ENCODE data around the gene FGFBP1. TPM values are rescaled to one million over a fixed set of nuclear protein-coding genes. Genes with fewer than 3 reads are reported as not detected.
A peak's percentile ranks its signal among the peaks of the same experiment; 100 is the strongest.
"Not testable (repeated sequence)": the region's sequence is repeated elsewhere in the genome, so short reads cannot be mapped to it uniquely, and the experiment has no call there.

FGFBP1 gene
- polyA plus RNA-seq, 2 donors, result 178 to 533 TPM

DNA sequence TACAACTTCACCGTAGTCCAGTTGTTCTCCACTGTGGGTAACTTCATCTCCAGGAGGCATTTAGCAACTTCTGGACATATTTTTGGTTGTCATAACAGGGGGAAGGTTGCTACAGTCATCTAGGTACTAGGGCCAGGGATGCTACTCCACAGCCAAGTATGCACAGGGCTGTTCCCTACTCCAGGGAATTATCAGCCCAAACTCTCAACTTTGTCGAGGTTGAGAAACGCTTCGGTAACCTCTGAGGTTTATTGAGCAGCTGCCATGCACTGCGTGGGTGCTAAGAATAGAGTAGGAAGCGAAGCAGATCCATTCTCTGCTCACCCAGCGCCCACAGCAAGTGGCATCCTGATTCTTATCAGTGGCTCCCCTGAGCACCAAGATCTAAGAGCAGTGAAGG lies 8.2 kb downstream of the FGFBP1 start:
- 42 to 52% methylated on average over 7 of the region's 7 CpGs for WGBS, 2 donors
- H3K9me3 ChIP-seq (ENCODE audit: control insufficient read depth in 2 of 2, insufficient read depth in 1 of 2, low read depth in 1 of 2, low read length in 1 of 2), result peaks cover 0 to 2% of the 10 kb centered on the region in 2 donors

DNA sequence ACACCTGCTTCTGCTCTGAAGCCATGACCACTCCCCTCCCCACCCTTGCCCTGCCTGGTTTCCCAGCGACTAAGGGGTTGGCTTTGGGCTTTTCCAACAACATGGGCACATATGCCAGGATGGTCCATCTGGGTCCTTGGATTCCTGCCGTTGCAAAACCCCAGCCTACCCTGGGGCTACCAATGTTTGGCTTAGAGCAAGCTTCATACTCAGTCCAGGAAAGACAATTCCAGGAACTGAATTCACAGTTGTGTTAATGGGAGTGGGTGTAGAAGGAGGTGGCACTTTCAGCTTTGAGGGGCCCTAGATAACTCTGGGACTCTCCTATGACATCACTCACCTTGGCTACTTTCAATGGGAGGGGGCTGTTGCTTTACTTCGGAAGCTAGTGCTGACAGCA lies 9.0 kb downstream of the FGFBP1 start:
- Histone ChIP-seq H3K9me3 (ENCODE audit: control insufficient read depth in 2 of 2, insufficient read depth in 1 of 2, low read depth in 1 of 2, low read length in 1 of 2) (peaks cover 0 to 2% of the 10 kb centered on the region in 2 donors), H3K4me3 (ENCODE audit: low read depth in 1 of 2, low read length in 2 of 2) (no peak overlapping the region), H3K27me3 (ENCODE audit: control insufficient read depth in 1 of 2, insufficient read depth in 2 of 2, low read length in 2 of 2) (no peaks in the 10 kb centered on the region), H3K27ac (ENCODE audit: low read depth in 2 of 2, low read length in 1 of 2) (no peak overlapping the region), H3K4me1 (ENCODE audit: control insufficient read depth in 2 of 2, insufficient read depth in 2 of 2, low read length in 1 of 2) (no peaks in the 10 kb centered on the region), H3K36me3 (ENCODE audit: control insufficient read depth in 2 of 2, insufficient read depth in 2 of 2, low read length in 1 of 2) (no peaks in the 10 kb centered on the region)
- 33 to 41% methylated on average over 3 of the region's 3 CpGs for WGBS, 2 donors

More for the DNA sequence above, 8.2 kb downstream of the FGFBP1 start:
- H3K27me3 ChIP-seq (ENCODE audit: control insufficient read depth in 1 of 2, insufficient read depth in 2 of 2, low read length in 2 of 2), result no peaks in the 10 kb centered on the region
- H3K4me1 ChIP-seq (ENCODE audit: control insufficient read depth in 2 of 2, insufficient read depth in 2 of 2, low read length in 1 of 2), result no peaks in the 10 kb centered on the region
- H3K27ac ChIP-seq (ENCODE audit: low read depth in 2 of 2, low read length in 1 of 2), result no peak overlapping the region
- no peak overlapping the region for H3K4me3 ChIP-seq (ENCODE audit: low read depth in 1 of 2, low read length in 2 of 2)
- no peaks in the 10 kb centered on the region for H3K36me3 ChIP-seq (ENCODE audit: control insufficient read depth in 2 of 2, insufficient read depth in 2 of 2, low read length in 1 of 2)

DNA sequence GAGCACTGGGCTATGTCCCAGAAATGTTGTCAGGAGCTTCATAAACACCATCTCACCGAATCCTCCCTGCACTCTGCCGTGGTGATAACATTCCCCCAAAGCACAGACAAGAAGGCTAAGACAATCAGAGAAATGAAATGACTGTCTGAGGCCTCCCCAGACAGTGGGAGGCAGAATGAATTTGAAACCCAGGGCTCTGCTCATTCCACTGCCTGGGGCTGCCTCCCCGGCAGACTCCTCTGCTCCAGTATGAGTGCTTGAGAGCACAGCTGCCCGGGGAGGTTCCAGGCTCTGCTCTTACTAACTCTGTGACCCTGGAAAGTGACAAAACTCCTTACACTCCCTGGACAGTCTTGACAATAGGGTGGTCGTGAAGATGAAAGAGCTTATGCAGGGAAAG lies 9.7 kb downstream of the FGFBP1 start:
- Histone ChIP-seq H3K27me3 (ENCODE audit: control insufficient read depth in 1 of 2, insufficient read depth in 2 of 2, low read length in 2 of 2) (no peaks in the 10 kb centered on the region), H3K4me1 (ENCODE audit: control insufficient read depth in 2 of 2, insufficient read depth in 2 of 2, low read length in 1 of 2) (no peaks in the 10 kb centered on the region), H3K27ac (ENCODE audit: low read depth in 2 of 2, low read length in 1 of 2) (no peak overlapping the region), H3K4me3 (ENCODE audit: low read depth in 1 of 2, low read length in 2 of 2) (no peak overlapping the region), H3K36me3 (ENCODE audit: control insufficient read depth in 2 of 2, insufficient read depth in 2 of 2, low read length in 1 of 2) (no peaks in the 10 kb centered on the region), H3K9me3 (ENCODE audit: control insufficient read depth in 2 of 2, insufficient read depth in 1 of 2, low read depth in 1 of 2, low read length in 1 of 2) (no peaks in the 10 kb centered on the region)
- WGBS, 2 donors, result 76 to 79% methylated on average over 5 of the region's 5 CpGs

DNA sequence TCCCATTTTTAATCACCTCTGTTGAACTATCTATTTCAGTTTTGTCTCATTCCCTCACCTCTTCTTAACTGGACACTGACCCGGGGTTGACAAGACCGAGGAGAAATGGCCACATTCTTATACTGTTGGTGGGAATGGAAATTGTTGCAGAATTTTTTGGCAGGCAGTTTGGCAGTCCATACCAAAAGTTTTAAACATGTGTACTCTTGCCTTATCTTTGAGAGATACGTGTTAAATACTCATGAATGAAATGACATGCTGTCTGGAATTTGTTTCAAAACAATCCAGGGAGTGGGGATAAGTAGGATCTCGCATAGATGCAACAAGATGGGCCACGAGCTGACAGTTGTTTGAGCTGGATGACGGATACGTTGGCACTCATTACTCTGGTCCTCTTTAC lies 12.1 kb downstream of the FGFBP1 start:
- 45 to 59% methylated on average over 7 of the region's 7 CpGs for WGBS, 2 donors
- Histone ChIP-seq H3K4me3 (ENCODE audit: low read depth in 1 of 2, low read length in 2 of 2) (no peak overlapping the region), H3K27me3 (ENCODE audit: control insufficient read depth in 1 of 2, insufficient read depth in 2 of 2, low read length in 2 of 2) (no peaks in the 10 kb centered on the region), H3K27ac (ENCODE audit: low read depth in 2 of 2, low read length in 1 of 2) (no peak overlapping the region), H3K4me1 (ENCODE audit: control insufficient read depth in 2 of 2, insufficient read depth in 2 of 2, low read length in 1 of 2) (peaks cover 0 to under 1% of the 10 kb centered on the region in 2 donors), H3K9me3 (ENCODE audit: control insufficient read depth in 2 of 2, insufficient read depth in 1 of 2, low read depth in 1 of 2, low read length in 1 of 2) (no peaks in the 10 kb centered on the region), H3K36me3 (ENCODE audit: control insufficient read depth in 2 of 2, insufficient read depth in 2 of 2, low read length in 1 of 2) (no peaks in the 10 kb centered on the region)

DNA sequence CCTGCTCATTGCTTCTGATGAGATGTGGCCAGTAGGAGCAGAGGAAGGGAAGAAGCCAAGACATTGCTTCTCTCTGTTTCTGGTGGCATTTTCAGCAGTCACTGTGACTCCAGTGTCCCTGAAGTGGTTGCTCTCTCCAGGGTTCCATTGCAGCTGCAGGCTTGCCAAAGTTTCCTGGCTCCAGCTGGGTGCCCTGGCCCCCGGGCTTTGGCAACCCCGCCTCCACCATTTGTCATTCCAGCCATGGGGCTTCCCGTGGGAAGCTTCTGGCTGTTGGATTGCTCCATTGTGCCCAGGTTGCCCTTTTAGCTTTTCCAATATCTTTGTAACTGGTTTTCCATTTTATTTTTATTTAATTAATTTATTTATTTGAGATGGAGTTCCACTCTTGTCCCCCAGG lies 12.7 kb downstream of the FGFBP1 start:
- 33 to 61% methylated on average over 3 of the region's 3 CpGs for WGBS, 2 donors
- no peak overlapping the region for H3K27ac ChIP-seq (ENCODE audit: low read depth in 2 of 2, low read length in 1 of 2)
- no peak overlapping the region for H3K4me3 ChIP-seq (ENCODE audit: low read depth in 1 of 2, low read length in 2 of 2)
- no peaks in the 10 kb centered on the region for H3K9me3 ChIP-seq (ENCODE audit: control insufficient read depth in 2 of 2, insufficient read depth in 1 of 2, low read depth in 1 of 2, low read length in 1 of 2)
- no peaks in the 10 kb centered on the region for H3K27me3 ChIP-seq (ENCODE audit: control insufficient read depth in 1 of 2, insufficient read depth in 2 of 2, low read length in 2 of 2)
- H3K4me1 ChIP-seq (ENCODE audit: control insufficient read depth in 2 of 2, insufficient read depth in 2 of 2, low read length in 1 of 2), result peaks cover 0 to 2% of the 10 kb centered on the region in 2 donors
- no peaks in the 10 kb centered on the region for H3K36me3 ChIP-seq (ENCODE audit: control insufficient read depth in 2 of 2, insufficient read depth in 2 of 2, low read length in 1 of 2)

DNA sequence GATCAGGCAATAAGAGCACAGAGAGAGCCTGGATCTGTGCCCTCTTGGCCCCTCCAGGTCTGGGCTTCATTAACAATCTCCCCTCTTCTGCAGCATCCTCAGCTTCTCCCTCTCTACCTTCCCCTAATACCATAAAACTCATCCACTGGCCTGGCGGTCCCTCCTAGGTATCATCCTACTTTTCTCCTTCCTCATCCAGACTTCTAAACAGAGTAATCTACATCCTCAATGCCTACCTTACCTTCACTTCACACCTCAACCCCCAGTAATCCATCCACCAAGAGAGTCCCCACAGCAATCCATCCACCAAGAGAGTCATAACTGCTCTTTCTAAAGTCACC lies 17.0 kb downstream of the FGFBP1 start:
- H3K9me3 ChIP-seq (ENCODE audit: control insufficient read depth in 2 of 2, insufficient read depth in 1 of 2, low read depth in 1 of 2, low read length in 1 of 2), result no peaks in the 10 kb centered on the region
- H3K27ac ChIP-seq (ENCODE audit: low read depth in 2 of 2, low read length in 1 of 2), result no peak overlapping the region
- no peak overlapping the region for H3K4me3 ChIP-seq (ENCODE audit: low read depth in 1 of 2, low read length in 2 of 2)
- no peaks in the 10 kb centered on the region for H3K27me3 ChIP-seq (ENCODE audit: control insufficient read depth in 1 of 2, insufficient read depth in 2 of 2, low read length in 2 of 2)
- H3K36me3 ChIP-seq (ENCODE audit: control insufficient read depth in 2 of 2, insufficient read depth in 2 of 2, low read length in 1 of 2), result no peaks in the 10 kb centered on the region
- H3K4me1 ChIP-seq (ENCODE audit: control insufficient read depth in 2 of 2, insufficient read depth in 2 of 2, low read length in 1 of 2), result peaks cover 0 to 5% of the 10 kb centered on the region in 2 donors
- 98 to 100% methylated on average over 1 of the region's 1 CpG for WGBS, 2 donors

DNA sequence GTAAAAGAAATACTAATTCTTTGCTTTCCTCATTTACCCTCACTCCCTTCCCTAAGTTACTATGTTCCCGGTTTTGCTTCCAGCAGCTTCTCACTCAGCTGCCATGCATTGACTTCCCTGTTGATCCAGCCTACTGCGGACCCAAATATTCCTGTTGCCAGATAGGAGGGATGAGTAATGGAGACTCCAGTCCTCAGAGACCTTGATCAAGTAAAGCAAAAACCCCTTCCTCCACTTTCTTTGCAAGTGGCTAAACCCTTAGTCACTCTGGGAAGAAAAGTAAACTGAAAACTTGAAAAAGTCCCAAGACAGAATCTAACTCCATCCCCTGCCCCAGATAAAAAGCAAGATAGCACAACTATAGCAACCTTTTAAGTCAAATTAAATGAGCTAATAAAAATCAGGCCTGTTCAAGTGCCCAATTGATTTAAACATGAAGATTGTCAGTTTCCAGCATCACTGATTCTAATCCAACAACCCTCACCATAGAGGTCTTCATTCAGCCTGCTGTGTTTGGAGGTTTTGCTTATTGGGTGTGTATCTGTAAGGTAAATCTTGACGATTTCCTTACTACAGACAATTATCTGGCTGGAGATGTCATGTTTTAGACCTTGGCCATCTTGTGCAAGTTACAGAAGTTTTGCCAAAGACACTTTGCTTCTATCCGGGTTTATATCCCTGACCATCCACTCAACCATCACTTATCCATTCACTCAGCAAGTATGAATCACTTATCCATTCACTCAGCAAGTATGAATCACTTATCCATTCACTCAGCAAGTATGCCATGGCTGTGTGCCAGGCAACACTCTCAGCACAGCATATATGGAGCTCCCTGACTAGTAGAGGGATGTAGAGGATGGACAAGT lies 17.6 kb downstream of the FGFBP1 start:
- H3K9me3 ChIP-seq (ENCODE audit: control insufficient read depth in 2 of 2, insufficient read depth in 1 of 2, low read depth in 1 of 2, low read length in 1 of 2), result no peaks in the 10 kb centered on the region
- H3K4me1 ChIP-seq (ENCODE audit: control insufficient read depth in 2 of 2, insufficient read depth in 2 of 2, low read length in 1 of 2), result peaks cover 0 to 5% of the 10 kb centered on the region in 2 donors
- no peak overlapping the region for H3K4me3 ChIP-seq (ENCODE audit: low read depth in 1 of 2, low read length in 2 of 2)
- H3K36me3 ChIP-seq (ENCODE audit: control insufficient read depth in 2 of 2, insufficient read depth in 2 of 2, low read length in 1 of 2), result no peaks in the 10 kb centered on the region
- peak overlapping the region; percentile 11 to 46 for H3K27ac ChIP-seq (ENCODE audit: low read depth in 2 of 2, low read length in 1 of 2)
- WGBS, 2 donors, result 45 to 48% methylated on average over 4 of the region's 4 CpGs
- H3K27me3 ChIP-seq (ENCODE audit: control insufficient read depth in 1 of 2, insufficient read depth in 2 of 2, low read length in 2 of 2), result no peaks in the 10 kb centered on the region

DNA sequence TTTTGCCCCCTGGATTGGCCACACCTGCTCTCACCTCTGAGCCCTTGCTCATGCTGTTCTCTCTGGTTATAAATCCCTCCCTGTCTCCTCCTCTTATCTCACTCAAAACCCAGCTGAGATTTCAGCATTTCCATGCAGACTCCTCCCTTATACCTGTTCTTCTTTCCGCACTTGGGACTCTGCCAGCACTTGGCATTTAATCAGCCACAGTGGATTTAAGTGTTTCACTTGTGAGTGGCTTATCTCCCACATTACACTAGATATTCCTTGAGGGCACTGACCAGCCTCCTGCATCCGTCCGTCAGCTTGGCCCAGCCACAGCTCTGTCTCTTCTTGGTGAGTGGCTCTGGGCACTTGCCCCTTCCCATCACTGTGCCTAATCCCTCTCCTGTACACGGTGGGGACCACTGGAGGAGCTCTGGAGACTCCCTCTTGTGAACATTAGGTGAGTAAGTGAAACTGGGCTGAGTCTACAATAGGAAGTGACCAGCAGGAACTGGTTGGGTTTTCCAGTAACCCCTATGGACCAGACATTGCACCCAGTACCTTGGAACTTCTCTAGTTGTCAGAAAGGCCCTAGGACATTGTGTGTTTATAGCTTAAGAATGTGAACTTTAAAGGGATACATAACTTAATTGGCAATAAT lies 19.9 kb downstream of the FGFBP1 start:
- Histone ChIP-seq H3K36me3 (ENCODE audit: control insufficient read depth in 2 of 2, insufficient read depth in 2 of 2, low read length in 1 of 2) (no peaks in the 10 kb centered on the region), H3K4me3 (ENCODE audit: low read depth in 1 of 2, low read length in 2 of 2) (no peak overlapping the region), H3K27ac (ENCODE audit: low read depth in 2 of 2, low read length in 1 of 2) (peak overlapping the region; percentile 58 to 72), H3K27me3 (ENCODE audit: control insufficient read depth in 1 of 2, insufficient read depth in 2 of 2, low read length in 2 of 2) (no peaks in the 10 kb centered on the region), H3K4me1 (ENCODE audit: control insufficient read depth in 2 of 2, insufficient read depth in 2 of 2, low read length in 1 of 2) (peaks cover 0 to 5% of the 10 kb centered on the region in 2 donors), H3K9me3 (ENCODE audit: control insufficient read depth in 2 of 2, insufficient read depth in 1 of 2, low read depth in 1 of 2, low read length in 1 of 2) (no peaks in the 10 kb centered on the region)
- WGBS, 2 donors, result 32 to 44% methylated on average over 4 of the region's 4 CpGs

DNA sequence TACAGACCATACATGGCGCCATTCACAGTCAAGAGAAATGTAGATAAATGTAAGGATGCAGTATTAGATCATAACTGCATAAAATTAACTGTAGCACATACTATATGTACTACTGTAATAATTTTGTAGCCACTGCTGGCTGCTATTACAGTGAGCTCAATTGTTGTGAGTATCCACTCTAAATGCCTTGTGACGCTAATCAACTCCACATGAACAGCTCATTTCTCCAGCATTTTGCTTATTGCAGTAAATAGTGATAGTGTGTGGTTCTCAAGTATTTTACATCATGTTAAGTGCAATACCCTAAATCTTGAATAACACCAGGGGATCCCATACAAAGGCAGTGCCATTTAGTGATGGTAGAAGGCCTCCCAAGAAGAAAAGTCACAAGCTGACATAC lies 21.2 kb downstream of the FGFBP1 start:
- Histone ChIP-seq H3K4me3 (ENCODE audit: low read depth in 1 of 2, low read length in 2 of 2) (no peak overlapping the region), H3K36me3 (ENCODE audit: control insufficient read depth in 2 of 2, insufficient read depth in 2 of 2, low read length in 1 of 2) (no peaks in the 10 kb centered on the region), H3K9me3 (ENCODE audit: control insufficient read depth in 2 of 2, insufficient read depth in 1 of 2, low read depth in 1 of 2, low read length in 1 of 2) (no peaks in the 10 kb centered on the region), H3K27ac (ENCODE audit: low read depth in 2 of 2, low read length in 1 of 2) (no peak overlapping the region), H3K4me1 (ENCODE audit: control insufficient read depth in 2 of 2, insufficient read depth in 2 of 2, low read length in 1 of 2) (peaks cover 0 to 5% of the 10 kb centered on the region in 2 donors), H3K27me3 (ENCODE audit: control insufficient read depth in 1 of 2, insufficient read depth in 2 of 2, low read length in 2 of 2) (no peaks in the 10 kb centered on the region)
- 66 to 90% methylated on average over 2 of the region's 2 CpGs for WGBS, 2 donors

DNA sequence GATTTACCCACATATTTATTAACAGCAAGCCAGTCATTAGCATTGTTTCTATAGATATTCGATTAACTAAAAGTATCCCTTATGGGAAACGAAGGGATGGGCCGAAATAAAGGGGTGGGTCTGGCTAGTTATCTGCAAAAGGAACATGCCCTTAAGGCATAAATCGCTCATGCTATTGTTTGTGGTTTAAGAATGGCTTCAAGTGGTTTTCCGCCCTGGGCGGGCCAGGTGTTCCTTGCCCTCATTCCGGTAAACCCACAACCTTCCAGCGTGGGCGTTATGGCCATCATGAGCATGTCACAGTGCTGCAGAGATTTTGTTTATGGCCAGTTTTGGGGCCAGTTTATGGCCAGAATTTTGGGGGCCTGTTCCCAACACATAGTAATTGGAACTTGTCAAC lies 22.2 kb downstream of the FGFBP1 start:
- WGBS, 2 donors, result 83 to 84% methylated on average over 9 of the region's 9 CpGs

More for the DNA sequence above, 22.2 kb downstream of the FGFBP1 start:
- H3K4me1 ChIP-seq (ENCODE audit: control insufficient read depth in 2 of 2, insufficient read depth in 2 of 2, low read length in 1 of 2); H3K9me3 ChIP-seq (ENCODE audit: control insufficient read depth in 2 of 2, insufficient read depth in 1 of 2, low read depth in 1 of 2, low read length in 1 of 2); H3K27me3 ChIP-seq (ENCODE audit: control insufficient read depth in 1 of 2, insufficient read depth in 2 of 2, low read length in 2 of 2); H3K36me3 ChIP-seq (ENCODE audit: control insufficient read depth in 2 of 2, insufficient read depth in 2 of 2, low read length in 1 of 2); H3K27ac ChIP-seq (ENCODE audit: low read depth in 2 of 2, low read length in 1 of 2); H3K4me3 ChIP-seq (ENCODE audit: low read depth in 1 of 2, low read length in 2 of 2): not testable (repeated sequence)
